ENCODE results near the gene PRKACB. TPM values are rescaled to one million over a fixed set of nuclear protein-coding genes. Genes with fewer than 3 reads are reported as not detected.

PRKACB gene
- polyA plus RNA-seq, 2 of the 4 experiments (the other 2 are of a cell fraction) = 10.9 to 17.9 TPM

DNA sequence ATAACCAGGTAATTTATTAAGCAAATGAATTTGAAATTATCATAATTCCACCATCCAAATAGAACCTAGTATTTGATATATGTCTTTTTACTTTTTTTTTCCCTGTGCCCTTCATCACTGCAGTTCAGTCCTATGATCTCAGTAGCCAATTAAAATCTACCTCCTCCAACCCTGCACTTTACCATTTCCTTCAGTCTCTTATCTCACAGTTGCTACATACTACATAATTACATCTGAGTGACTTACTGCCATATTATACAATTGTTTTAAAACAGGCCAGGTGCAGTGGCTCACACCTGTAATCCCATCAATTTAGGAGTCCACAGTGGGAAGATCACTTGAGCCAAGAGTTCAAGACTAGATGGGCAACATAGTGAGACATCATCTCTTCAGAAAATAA, 73.2 kb downstream of the PRKACB start (continued):
- no peak for TF ChIP-seq POLR2AphosphoS2 (conservative IDR thresholded peaks at IDR 0.05; ENCODE audit: low read length)

- peaks cover 7% of the 10 kb centered on the region; the same call in 1 of the 3 replicates for H3K9me3 ChIP-seq
- DNase-seq (ENCODE audit: low read depth in 1 of 2, low spot score in 1 of 2) = no peak
- no peak overlapping the region for H3K27ac ChIP-seq
- WGBS (ENCODE audit: missing lambda C conversion rate) = 69% methylated on average over 3 of the region's 3 CpGs
- TF ChIP-seq RCOR1 (IDR thresholded peaks at IDR 0.05; ENCODE audit: low read depth, low read length) (no peak), REST (IDR thresholded peaks at IDR 0.05) (no peak), BHLHE40 (IDR thresholded peaks at IDR 0.05; ENCODE audit: low read depth, low read length) (no peak), JUN (IDR thresholded peaks at IDR 0.05) (no peak)
- no peak overlapping the region for H3K4me2 ChIP-seq
- CTCF ChIA-PET = interaction anchor here (0.7 kb wide), 1 partner anchor 320 kb away, joined by 3 read pairs; no protein-coding TSS in a partner anchor
- H3K4me1 ChIP-seq = no peaks in the 10 kb centered on the region
- no peak overlapping the region for H3K4me3 ChIP-seq
- no peak for ATAC-seq
- POLR2A ChIA-PET = no interaction called here
- FAIRE-seq = no peak
Measured at GRCh38 chr1:84223751-84224432, 79.8 kb downstream of the PRKACB start.

- ATAC-seq = no peak
- H3K4me2 ChIP-seq = no peak overlapping the region
- H3K9me3 ChIP-seq = peaks cover under 1% of the 10 kb centered on the region; the same call in 1 of the 3 replicates
- H3K27ac ChIP-seq = no peak overlapping the region
- H3K4me1 ChIP-seq = no peaks in the 10 kb centered on the region
- FAIRE-seq = no peak
- H3K4me3 ChIP-seq = no peak overlapping the region
- TF ChIP-seq EHF (CRISPR knock-in tag; IDR thresholded peaks at IDR 0.05) (no peak), RARB (CRISPR knock-in tag; IDR thresholded peaks at IDR 0.05) (no peak), MAFK (IDR thresholded peaks at IDR 0.05; ENCODE audit: partially characterized antibody) (no peak), BHLHE40 (IDR thresholded peaks at IDR 0.05; ENCODE audit: low read depth, low read length) (no peak), SREBF2 (IDR thresholded peaks at IDR 0.05) (no peak), ZSCAN20 (CRISPR knock-in tag; IDR thresholded peaks at IDR 0.05) (no peak), ZFP36 (IDR thresholded peaks at IDR 0.05; ENCODE audit: borderline replicate concordance, partially characterized antibody) (no peak), HEYL (CRISPR knock-in tag; IDR thresholded peaks at IDR 0.05) (no peak), HMGXB4 (CRISPR knock-in tag; IDR thresholded peaks at IDR 0.05; ENCODE audit: borderline replicate concordance) (no peak), GATA3 (IDR thresholded peaks at IDR 0.05; ENCODE audit: borderline replicate concordance) (no peak), TFCP2L1 (CRISPR knock-in tag; IDR thresholded peaks at IDR 0.05) (no peak)
- TF ChIP-seq, protein P1, sequence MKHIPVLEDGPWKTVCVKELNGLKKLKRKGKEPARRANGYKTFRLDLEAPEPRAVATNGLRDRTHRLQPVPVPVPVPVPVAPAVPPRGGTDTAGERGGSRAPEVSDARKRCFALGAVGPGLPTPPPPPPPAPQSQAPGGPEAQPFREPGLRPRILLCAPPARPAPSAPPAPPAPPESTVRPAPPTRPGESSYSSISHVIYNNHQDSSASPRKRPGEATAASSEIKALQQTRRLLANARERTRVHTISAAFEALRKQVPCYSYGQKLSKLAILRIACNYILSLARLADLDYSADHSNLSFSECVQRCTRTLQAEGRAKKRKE (CRISPR knock-in tag; IDR thresholded peaks at IDR 0.05; ENCODE audit: low read depth) = no peak
- TF ChIP-seq, protein P2, sequence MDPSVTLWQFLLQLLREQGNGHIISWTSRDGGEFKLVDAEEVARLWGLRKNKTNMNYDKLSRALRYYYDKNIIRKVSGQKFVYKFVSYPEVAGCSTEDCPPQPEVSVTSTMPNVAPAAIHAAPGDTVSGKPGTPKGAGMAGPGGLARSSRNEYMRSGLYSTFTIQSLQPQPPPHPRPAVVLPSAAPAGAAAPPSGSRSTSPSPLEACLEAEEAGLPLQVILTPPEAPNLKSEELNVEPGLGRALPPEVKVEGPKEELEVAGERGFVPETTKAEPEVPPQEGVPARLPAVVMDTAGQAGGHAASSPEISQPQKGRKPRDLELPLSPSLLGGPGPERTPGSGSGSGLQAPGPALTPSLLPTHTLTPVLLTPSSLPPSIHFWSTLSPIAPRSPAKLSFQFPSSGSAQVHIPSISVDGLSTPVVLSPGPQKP (IDR thresholded peaks at IDR 0.05; ENCODE audit: low read depth, low read length) = no peak
- TF ChIP-seq, protein P3, sequence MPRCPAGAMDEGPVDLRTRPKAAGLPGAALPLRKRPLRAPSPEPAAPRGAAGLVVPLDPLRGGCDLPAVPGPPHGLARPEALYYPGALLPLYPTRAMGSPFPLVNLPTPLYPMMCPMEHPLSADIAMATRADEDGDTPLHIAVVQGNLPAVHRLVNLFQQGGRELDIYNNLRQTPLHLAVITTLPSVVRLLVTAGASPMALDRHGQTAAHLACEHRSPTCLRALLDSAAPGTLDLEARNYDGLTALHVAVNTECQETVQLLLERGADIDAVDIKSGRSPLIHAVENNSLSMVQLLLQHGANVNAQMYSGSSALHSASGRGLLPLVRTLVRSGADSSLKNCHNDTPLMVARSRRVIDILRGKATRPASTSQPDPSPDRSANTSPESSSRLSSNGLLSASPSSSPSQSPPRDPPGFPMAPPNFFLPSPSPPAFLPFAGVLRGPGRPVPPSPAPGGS (IDR thresholded peaks at IDR 0.05) = no peak
- TF ChIP-seq, protein P4, sequence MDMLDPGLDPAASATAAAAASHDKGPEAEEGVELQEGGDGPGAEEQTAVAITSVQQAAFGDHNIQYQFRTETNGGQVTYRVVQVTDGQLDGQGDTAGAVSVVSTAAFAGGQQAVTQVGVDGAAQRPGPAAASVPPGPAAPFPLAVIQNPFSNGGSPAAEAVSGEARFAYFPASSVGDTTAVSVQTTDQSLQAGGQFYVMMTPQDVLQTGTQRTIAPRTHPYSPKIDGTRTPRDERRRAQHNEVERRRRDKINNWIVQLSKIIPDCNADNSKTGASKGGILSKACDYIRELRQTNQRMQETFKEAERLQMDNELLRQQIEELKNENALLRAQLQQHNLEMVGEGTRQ (IDR thresholded peaks at IDR 0.05) = no peak
- WGBS (ENCODE audit: missing lambda C conversion rate) = no CpG with 5 or more reads among the region's 1 CpG
- DNase-seq (ENCODE audit: low read depth in 1 of 2, low spot score in 1 of 2) = no peak
- ChIA-PET POLR2A (no interaction called here), CTCF (no interaction called here)
Measured at GRCh38 chr1:84224905-84225304, 80.8 kb downstream of the PRKACB start.

All from A549 (cell line).